Measurements from ENCODE around the gene SLIT3.

SLIT3 gene

GRCh38 chr5:169291877-169292276 lies 9.1 kb downstream of the SLIT3 start:
- H3K4me2 ChIP-seq (ENCODE audit: low read depth, low read length, poor library complexity, severe bottlenecking) = no peak overlapping the region
- no peaks in the 10 kb centered on the region for H3K79me2 ChIP-seq (ENCODE audit: insufficient read depth, low read length)
- no peak overlapping the region for H3K4me3 ChIP-seq (ENCODE audit: insufficient read depth, low read length, poor library complexity, severe bottlenecking)
- H4K20me1 ChIP-seq (ENCODE audit: low read depth, low read length) = no peaks in the 10 kb centered on the region
- no peak overlapping the region for H3K9ac ChIP-seq (ENCODE audit: low read length)
- H3K9me2 ChIP-seq (replicated peaks; ENCODE audit: insufficient read depth, low read length) = no peaks in the 10 kb centered on the region
- no peaks in the 10 kb centered on the region for H3F3A ChIP-seq (ENCODE audit: insufficient read depth)
- TF ChIP-seq CTCF (IDR thresholded peaks at IDR 0.05; ENCODE audit: insufficient read depth, low read length, poor library complexity, severe bottlenecking) = no peak
- no peak for TF ChIP-seq EZH2phosphoT487 (conservative IDR thresholded peaks at IDR 0.05; ENCODE audit: low read length)
- H2AFZ ChIP-seq (ENCODE audit: low read depth, low read length, severe bottlenecking) = no peak overlapping the region
- no peaks in the 10 kb centered on the region for H3K27me3 ChIP-seq (ENCODE audit: low read length)
- no peaks in the 10 kb centered on the region for H3K36me3 ChIP-seq (ENCODE audit: low read length)
- no peaks in the 10 kb centered on the region for H3K9me3 ChIP-seq (ENCODE audit: insufficient read depth, low read length)
- H3K27ac ChIP-seq (ENCODE audit: low read depth, low read length) = no peak overlapping the region

DNA sequence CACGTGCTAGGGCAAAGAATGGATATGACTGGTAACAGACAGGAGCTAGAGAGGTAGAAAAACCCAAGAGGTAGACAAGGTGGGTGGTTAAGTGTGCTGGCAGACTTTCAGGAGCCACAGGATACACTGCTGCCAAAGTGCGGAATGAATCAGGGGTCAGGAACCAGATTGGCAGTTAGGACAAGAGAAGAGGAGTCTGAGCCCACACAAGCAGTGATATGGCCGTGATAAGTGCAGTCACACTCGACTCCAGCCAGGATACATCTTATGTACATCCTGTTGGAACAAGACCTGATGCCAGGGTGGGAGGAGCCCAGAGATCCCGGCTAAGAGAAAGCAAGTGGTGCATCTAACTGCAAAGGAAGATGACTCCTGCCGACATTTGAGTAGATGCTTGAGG lies 10.0 kb downstream of the SLIT3 start:
- no peaks in the 10 kb centered on the region for H3F3A ChIP-seq (ENCODE audit: insufficient read depth)
- H3K4me2 ChIP-seq (ENCODE audit: low read depth, low read length, poor library complexity, severe bottlenecking) = no peak overlapping the region
- no peaks in the 10 kb centered on the region for H4K20me1 ChIP-seq (ENCODE audit: low read depth, low read length)
- H3K36me3 ChIP-seq (ENCODE audit: low read length) = no peaks in the 10 kb centered on the region
- no peaks in the 10 kb centered on the region for H3K27me3 ChIP-seq (ENCODE audit: low read length)
- no peaks in the 10 kb centered on the region for H3K9me3 ChIP-seq (ENCODE audit: insufficient read depth, low read length)
- no peaks in the 10 kb centered on the region for H3K79me2 ChIP-seq (ENCODE audit: insufficient read depth, low read length)
- H2AFZ ChIP-seq (ENCODE audit: low read depth, low read length, severe bottlenecking) = no peak overlapping the region
- no peak overlapping the region for H3K27ac ChIP-seq (ENCODE audit: low read depth, low read length)
- H3K4me3 ChIP-seq (ENCODE audit: insufficient read depth, low read length, poor library complexity, severe bottlenecking) = no peak overlapping the region
- no peak for TF ChIP-seq CTCF (IDR thresholded peaks at IDR 0.05; ENCODE audit: insufficient read depth, low read length, poor library complexity, severe bottlenecking)
- no peak overlapping the region for H3K9ac ChIP-seq (ENCODE audit: low read length)
- H3K9me2 ChIP-seq (replicated peaks; ENCODE audit: insufficient read depth, low read length) = no peaks in the 10 kb centered on the region

GRCh38 chr5:169289520-169289919 lies 11.4 kb downstream of the SLIT3 start:
- no peak overlapping the region for H3K4me3 ChIP-seq (ENCODE audit: insufficient read depth, low read length, poor library complexity, severe bottlenecking)

More at GRCh38 chr5:169289520-169289919, 11.4 kb downstream of the SLIT3 start:
- Histone ChIP-seq H3K27ac (ENCODE audit: low read depth, low read length) (no peak overlapping the region), H3K9me3 (ENCODE audit: insufficient read depth, low read length) (no peaks in the 10 kb centered on the region), H2AFZ (ENCODE audit: low read depth, low read length, severe bottlenecking) (no peak overlapping the region), H3K9ac (ENCODE audit: low read length) (no peak overlapping the region), H3K4me2 (ENCODE audit: low read depth, low read length, poor library complexity, severe bottlenecking) (no peak overlapping the region), H4K20me1 (ENCODE audit: low read depth, low read length) (no peaks in the 10 kb centered on the region), H3K27me3 (ENCODE audit: low read length) (no peaks in the 10 kb centered on the region), H3F3A (ENCODE audit: insufficient read depth) (no peaks in the 10 kb centered on the region), H3K36me3 (ENCODE audit: low read length) (no peaks in the 10 kb centered on the region), H3K9me2 (replicated peaks; ENCODE audit: insufficient read depth, low read length) (no peaks in the 10 kb centered on the region), H3K79me2 (ENCODE audit: insufficient read depth, low read length) (no peaks in the 10 kb centered on the region)
- no peak for TF ChIP-seq CTCF (IDR thresholded peaks at IDR 0.05; ENCODE audit: insufficient read depth, low read length, poor library complexity, severe bottlenecking)
- no peak for TF ChIP-seq EZH2phosphoT487 (conservative IDR thresholded peaks at IDR 0.05; ENCODE audit: low read length)

Data from SU-DHL-6 (cell line).